HEK293 (cell line): Measurements from ENCODE around the gene TSPO2.
A peak's percentile ranks its signal among the peaks of the same experiment; 100 is the strongest.

Experiments
- GLIS1 ChIP-seq: fragments of 450-650 bp; formaldehyde crosslinking; IDR thresholded peaks from 2 replicates; pipeline ENCODE4 v1.5.1; 2016; ENCODE audit warnings: missing biosample characterization, missing genetic modification characterization
- GLIS2 ChIP-seq: fragments of 450-650 bp; formaldehyde crosslinking; IDR thresholded peaks from 2 replicates; pipeline ENCODE4 v1.5.1; 2016; ENCODE audit warnings: missing biosample characterization, missing genetic modification characterization
- KLF9 ChIP-seq: fragments of 450-650 bp; formaldehyde crosslinking; IDR thresholded peaks from 2 replicates; pipeline ENCODE4 v1.5.1; 2016; ENCODE audit warnings: missing biosample characterization, missing genetic modification characterization, low read depth
- MEIS1 ChIP-seq: sonication (generic); formaldehyde crosslinking; IDR thresholded peaks from 2 replicates; pipeline ENCODE4 v1.8.1; 2022; ENCODE audit warnings: missing genetic modification reagents, mild to moderate bottlenecking, borderline replicate concordance
- MZF1 ChIP-seq: fragments of 450-650 bp; formaldehyde crosslinking; IDR thresholded peaks from 2 replicates; pipeline ENCODE4 v1.5.1; 2017; ENCODE audit warnings: missing biosample characterization, missing genetic modification characterization, borderline replicate concordance
- OSR2 ChIP-seq: fragments of 450-650 bp; formaldehyde crosslinking; IDR thresholded peaks from 2 replicates; pipeline ENCODE4 v1.5.1; 2016; ENCODE audit warnings: missing biosample characterization, missing genetic modification characterization
- RBAK ChIP-seq: fragments of 450-650 bp; formaldehyde crosslinking; IDR thresholded peaks from 2 replicates; pipeline ENCODE4 v1.5.1; 2016; ENCODE audit warnings: missing biosample characterization, missing genetic modification characterization
- SP3 ChIP-seq: fragments of 450-650 bp; formaldehyde crosslinking; IDR thresholded peaks from 2 replicates; pipeline ENCODE4 v1.5.1; 2016; ENCODE audit warnings: missing biosample characterization, missing genetic modification characterization
- TCF7L2 ChIP-seq: IDR thresholded peaks from 2 replicates; pipeline ENCODE4 v1.6.1; 2011; ENCODE audit warnings: low read depth, mild to moderate bottlenecking, inconsistent platforms, low read length, moderate library complexity, borderline replicate concordance
- WT1 ChIP-seq: fragments of 450-650 bp; formaldehyde crosslinking; IDR thresholded peaks from 2 replicates; pipeline ENCODE4 v1.5.1; 2016; ENCODE audit warnings: missing biosample characterization, missing genetic modification characterization
- YY1 ChIP-seq: fragments of 450-650 bp; formaldehyde crosslinking; IDR thresholded peaks from 2 replicates; pipeline ENCODE4 v1.5.1; 2018; ENCODE audit warnings: missing biosample characterization, missing genetic modification characterization
- ZBTB20 ChIP-seq: fragments of 450-650 bp; formaldehyde crosslinking; IDR thresholded peaks from 2 replicates; pipeline ENCODE4 v1.5.1; 2016; ENCODE audit warnings: missing biosample characterization, missing genetic modification characterization
- ZBTB48 ChIP-seq: fragments of 450-650 bp; formaldehyde crosslinking; IDR thresholded peaks from 2 replicates; pipeline ENCODE4 v1.5.1; 2016; ENCODE audit warnings: missing biosample characterization, missing genetic modification characterization
- ZEB2 ChIP-seq: fragments of 450-650 bp; formaldehyde crosslinking; IDR thresholded peaks from 2 replicates; pipeline ENCODE4 v1.5.1; 2016; ENCODE audit warnings: missing biosample characterization, missing genetic modification characterization
- ZFP41 ChIP-seq: fragments of 450-650 bp; formaldehyde crosslinking; IDR thresholded peaks from 2 replicates; pipeline ENCODE4 v1.5.1; 2016; ENCODE audit warnings: missing biosample characterization, missing genetic modification characterization, borderline replicate concordance
- ZNF10 ChIP-seq: fragments of 450-650 bp; formaldehyde crosslinking; IDR thresholded peaks from 2 replicates; pipeline ENCODE4 v1.5.1; 2017; ENCODE audit warnings: missing biosample characterization, missing genetic modification characterization
- ZNF132 ChIP-seq: fragments of 450-650 bp; formaldehyde crosslinking; IDR thresholded peaks from 2 replicates; pipeline ENCODE4 v1.5.1; 2017; ENCODE audit warnings: missing biosample characterization, missing genetic modification characterization, borderline replicate concordance
- ZNF211 ChIP-seq: fragments of 450-650 bp; formaldehyde crosslinking; IDR thresholded peaks from 2 replicates; pipeline ENCODE4 v1.5.1; 2016; ENCODE audit warnings: low read depth, missing biosample characterization, missing genetic modification characterization
- ZNF324 ChIP-seq: fragments of 450-650 bp; formaldehyde crosslinking; IDR thresholded peaks from 2 replicates; pipeline ENCODE4 v1.5.1; 2016; ENCODE audit warnings: missing biosample characterization, missing genetic modification characterization
- ZNF350 ChIP-seq: fragments of 450-650 bp; formaldehyde crosslinking; IDR thresholded peaks from 2 replicates; pipeline ENCODE4 v1.5.0; 2017; ENCODE audit warnings: missing biosample characterization, mild to moderate bottlenecking, missing genetic modification characterization
- ZNF426 ChIP-seq: fragments of 450-650 bp; formaldehyde crosslinking; IDR thresholded peaks from 2 replicates; pipeline ENCODE4 v1.5.1; 2017; ENCODE audit warnings: missing biosample characterization, missing genetic modification characterization, mild to moderate bottlenecking, inconsistent platforms, moderate library complexity
- ZNF473 ChIP-seq: fragments of 450-650 bp; formaldehyde crosslinking; IDR thresholded peaks from 2 replicates; pipeline ENCODE4 v1.5.1; 2017; ENCODE audit warnings: missing biosample characterization, missing genetic modification characterization
- ZNF561 ChIP-seq: fragments of 450-650 bp; IDR thresholded peaks from 2 replicates; pipeline ENCODE4 v1.5.1; 2018; ENCODE audit warnings: missing biosample characterization, missing genetic modification characterization, borderline replicate concordance
- ZNF571 ChIP-seq: fragments of 450-650 bp; formaldehyde crosslinking; IDR thresholded peaks from 2 replicates; pipeline ENCODE4 v1.5.0; 2017; ENCODE audit warnings: missing biosample characterization, missing genetic modification characterization
- ZNF600 ChIP-seq: fragments of 450-650 bp; formaldehyde crosslinking; IDR thresholded peaks from 2 replicates; pipeline ENCODE4 v1.5.1; 2016; ENCODE audit warnings: missing biosample characterization, missing genetic modification characterization
- ZNF623 ChIP-seq: fragments of 450-650 bp; formaldehyde crosslinking; IDR thresholded peaks from 2 replicates; pipeline ENCODE4 v1.5.1; 2016; ENCODE audit warnings: missing biosample characterization, missing genetic modification characterization
- ZNF624 ChIP-seq: fragments of 450-650 bp; formaldehyde crosslinking; IDR thresholded peaks from 2 replicates; pipeline ENCODE4 v1.5.1; 2017; ENCODE audit warnings: missing biosample characterization, missing genetic modification characterization
- ZNF792 ChIP-seq: fragments of 450-650 bp; formaldehyde crosslinking; IDR thresholded peaks from 2 replicates; pipeline ENCODE4 v1.5.1; 2016; ENCODE audit warnings: missing biosample characterization, missing genetic modification characterization
- TF ChIP-seq, protein P1 (sequence below): fragments of 450-650 bp; formaldehyde crosslinking; IDR thresholded peaks from 2 replicates; pipeline ENCODE4 v1.5.1; 2017; ENCODE audit warnings: missing biosample characterization, missing genetic modification characterization
- TF ChIP-seq, protein P2 (sequence below): fragments of 450-650 bp; formaldehyde crosslinking; IDR thresholded peaks from 2 replicates; pipeline ENCODE4 v1.5.1; 2017; ENCODE audit warnings: missing biosample characterization, missing genetic modification characterization
- TF ChIP-seq, protein P3 (sequence below): fragments of 450-650 bp; formaldehyde crosslinking; IDR thresholded peaks from 2 replicates; pipeline ENCODE4 v1.5.1; 2016; ENCODE audit warnings: missing biosample characterization, missing genetic modification characterization, low read depth
- TF ChIP-seq, protein P4 (sequence below): fragments of 450-650 bp; formaldehyde crosslinking; IDR thresholded peaks from 2 replicates; pipeline ENCODE4 v1.5.1; 2016; ENCODE audit warnings: missing biosample characterization, missing genetic modification characterization, borderline replicate concordance
- TF ChIP-seq, protein P5 (sequence below): fragments of 450-650 bp; IDR thresholded peaks from 2 replicates; pipeline ENCODE4 v1.5.1; 2018; ENCODE audit warnings: missing biosample characterization, mild to moderate bottlenecking, missing genetic modification characterization

Gene TSPO2

DNA sequence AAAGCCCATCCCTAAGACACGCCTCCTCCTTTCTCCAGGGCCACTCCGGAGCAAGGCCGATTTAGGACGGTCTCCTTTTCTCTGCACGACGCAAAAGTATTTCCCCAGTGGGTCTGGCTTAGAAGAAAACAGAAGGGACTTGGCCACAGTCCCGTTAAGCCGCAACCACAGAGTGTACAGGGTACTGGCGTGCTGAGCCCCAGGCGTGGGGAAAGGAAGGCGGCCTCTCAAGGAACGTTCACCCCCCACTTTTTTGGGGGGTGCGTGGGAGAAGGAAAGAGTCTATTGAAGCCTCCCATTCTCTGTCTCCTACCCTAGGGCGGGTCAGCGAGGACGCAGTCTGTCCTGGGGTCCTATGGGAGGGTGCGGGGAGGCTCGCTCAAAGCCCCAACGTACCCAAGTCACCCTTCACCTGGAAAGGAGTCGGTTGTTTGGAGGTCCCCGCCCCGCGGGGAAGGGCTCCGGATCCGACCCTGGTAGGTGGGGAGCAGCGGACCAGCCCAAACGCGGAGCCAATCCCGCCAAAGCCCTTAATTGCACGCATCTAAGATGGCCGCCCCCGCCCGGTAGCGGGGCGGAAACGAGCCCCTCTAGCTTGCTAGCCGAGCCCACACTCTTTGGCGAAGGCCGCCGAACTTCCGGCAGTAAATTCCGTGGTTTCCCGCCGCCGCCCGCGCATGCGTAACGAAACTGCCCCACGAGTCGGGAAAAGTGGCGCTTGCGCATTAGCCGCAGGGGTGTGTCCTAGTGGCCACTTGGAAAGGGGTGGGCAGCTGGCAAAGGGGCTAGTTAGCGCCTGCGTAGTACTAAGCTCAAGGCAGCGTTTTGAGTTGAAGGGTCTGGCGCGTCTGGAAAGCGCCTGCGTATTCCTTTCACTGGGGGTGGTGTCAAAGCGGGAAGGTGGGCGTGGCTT is 29.9 kb downstream of the TSPO2 start, which contains the start of gene OARD1 (continued):
- peak; percentile 88 for TF ChIP-seq ZBTB20 (tag by site-specific recombination)
- TF ChIP-seq ZNF350 (tag by site-specific recombination): no peak
- TF ChIP-seq, protein P1, sequence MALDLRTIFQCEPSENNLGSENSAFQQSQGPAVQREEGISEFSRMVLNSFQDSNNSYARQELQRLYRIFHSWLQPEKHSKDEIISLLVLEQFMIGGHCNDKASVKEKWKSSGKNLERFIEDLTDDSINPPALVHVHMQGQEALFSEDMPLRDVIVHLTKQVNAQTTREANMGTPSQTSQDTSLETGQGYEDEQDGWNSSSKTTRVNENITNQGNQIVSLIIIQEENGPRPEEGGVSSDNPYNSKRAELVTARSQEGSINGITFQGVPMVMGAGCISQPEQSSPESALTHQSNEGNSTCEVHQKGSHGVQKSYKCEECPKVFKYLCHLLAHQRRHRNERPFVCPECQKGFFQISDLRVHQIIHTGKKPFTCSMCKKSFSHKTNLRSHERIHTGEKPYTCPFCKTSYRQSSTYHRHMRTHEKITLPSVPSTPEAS (tag by site-specific recombination): no peak
- TF ChIP-seq SP3 (tag by site-specific recombination): peak; percentile 92
- TF ChIP-seq ZNF473 (tag by site-specific recombination): no peak
- TF ChIP-seq KLF9 (tag by site-specific recombination): peak; percentile 98
- 0 out of 2 replicates have a peak, but pooled peaks have one; percentile 16 for TF ChIP-seq GLIS1 (tag by site-specific recombination)
- no peak for TF ChIP-seq ZNF211
- 0 out of 2 replicates have a peak, but pooled peaks have one; percentile 33 for TF ChIP-seq ZBTB48
- no peak for TF ChIP-seq ZNF132 (tag by site-specific recombination)
- no peak for TF ChIP-seq RBAK (tag by site-specific recombination)
- TF ChIP-seq, protein P2, sequence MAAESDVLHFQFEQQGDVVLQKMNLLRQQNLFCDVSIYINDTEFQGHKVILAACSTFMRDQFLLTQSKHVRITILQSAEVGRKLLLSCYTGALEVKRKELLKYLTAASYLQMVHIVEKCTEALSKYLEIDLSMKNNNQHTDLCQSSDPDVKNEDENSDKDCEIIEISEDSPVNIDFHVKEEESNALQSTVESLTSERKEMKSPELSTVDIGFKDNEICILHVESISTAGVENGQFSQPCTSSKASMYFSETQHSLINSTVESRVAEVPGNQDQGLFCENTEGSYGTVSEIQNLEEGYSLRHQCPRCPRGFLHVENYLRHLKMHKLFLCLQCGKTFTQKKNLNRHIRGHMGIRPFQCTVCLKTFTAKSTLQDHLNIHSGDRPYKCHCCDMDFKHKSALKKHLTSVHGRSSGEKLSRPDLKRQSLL (tag by site-specific recombination): no peak; the same call in 1 of the 2 replicates
- no peak for TF ChIP-seq ZNF571 (tag by site-specific recombination)
- peak; percentile 86 for TF ChIP-seq ZNF10
- TF ChIP-seq ZNF324 (tag by site-specific recombination): peak; percentile 84; the same call in 1 of the 2 replicates
- peak; percentile 60 for TF ChIP-seq GLIS2 (tag by site-specific recombination)
- peak; percentile 55; the same call in 1 of the 2 replicates for TF ChIP-seq MZF1 (tag by site-specific recombination)
- TF ChIP-seq, protein P3, sequence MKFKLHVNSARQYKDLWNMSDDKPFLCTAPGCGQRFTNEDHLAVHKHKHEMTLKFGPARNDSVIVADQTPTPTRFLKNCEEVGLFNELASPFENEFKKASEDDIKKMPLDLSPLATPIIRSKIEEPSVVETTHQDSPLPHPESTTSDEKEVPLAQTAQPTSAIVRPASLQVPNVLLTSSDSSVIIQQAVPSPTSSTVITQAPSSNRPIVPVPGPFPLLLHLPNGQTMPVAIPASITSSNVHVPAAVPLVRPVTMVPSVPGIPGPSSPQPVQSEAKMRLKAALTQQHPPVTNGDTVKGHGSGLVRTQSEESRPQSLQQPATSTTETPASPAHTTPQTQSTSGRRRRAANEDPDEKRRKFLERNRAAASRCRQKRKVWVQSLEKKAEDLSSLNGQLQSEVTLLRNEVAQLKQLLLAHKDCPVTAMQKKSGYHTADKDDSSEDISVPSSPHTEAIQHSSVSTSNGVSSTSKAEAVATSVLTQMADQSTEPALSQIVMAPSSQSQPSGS (tag by site-specific recombination): no peak
- TF ChIP-seq, protein P4, sequence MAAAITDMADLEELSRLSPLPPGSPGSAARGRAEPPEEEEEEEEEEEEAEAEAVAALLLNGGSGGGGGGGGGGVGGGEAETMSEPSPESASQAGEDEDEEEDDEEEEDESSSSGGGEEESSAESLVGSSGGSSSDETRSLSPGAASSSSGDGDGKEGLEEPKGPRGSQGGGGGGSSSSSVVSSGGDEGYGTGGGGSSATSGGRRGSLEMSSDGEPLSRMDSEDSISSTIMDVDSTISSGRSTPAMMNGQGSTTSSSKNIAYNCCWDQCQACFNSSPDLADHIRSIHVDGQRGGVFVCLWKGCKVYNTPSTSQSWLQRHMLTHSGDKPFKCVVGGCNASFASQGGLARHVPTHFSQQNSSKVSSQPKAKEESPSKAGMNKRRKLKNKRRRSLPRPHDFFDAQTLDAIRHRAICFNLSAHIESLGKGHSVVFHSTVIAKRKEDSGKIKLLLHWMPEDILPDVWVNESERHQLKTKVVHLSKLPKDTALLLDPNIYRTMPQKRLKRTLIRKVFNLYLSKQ (tag by site-specific recombination): no peak
- peak; percentile 97 for TF ChIP-seq ZEB2 (tag by site-specific recombination)
- no peak for TF ChIP-seq ZNF426 (tag by site-specific recombination)
- TF ChIP-seq ZNF624 (tag by site-specific recombination): no peak
- TF ChIP-seq ZFP41 (tag by site-specific recombination): no peak
- no peak for TF ChIP-seq OSR2 (tag by site-specific recombination)
- TF ChIP-seq MEIS1 (CRISPR knock-in tag): no peak
- TF ChIP-seq WT1 (tag by site-specific recombination): peak; percentile 54; the same call in 1 of the 2 replicates
- TF ChIP-seq YY1 (tag by site-specific recombination): peak; percentile 79
- peak; percentile 85 for TF ChIP-seq ZNF600
- TF ChIP-seq TCF7L2: no peak
- no peak; the same call in 1 of the 2 replicates for TF ChIP-seq ZNF561 (tag by site-specific recombination)
- TF ChIP-seq, protein P5, sequence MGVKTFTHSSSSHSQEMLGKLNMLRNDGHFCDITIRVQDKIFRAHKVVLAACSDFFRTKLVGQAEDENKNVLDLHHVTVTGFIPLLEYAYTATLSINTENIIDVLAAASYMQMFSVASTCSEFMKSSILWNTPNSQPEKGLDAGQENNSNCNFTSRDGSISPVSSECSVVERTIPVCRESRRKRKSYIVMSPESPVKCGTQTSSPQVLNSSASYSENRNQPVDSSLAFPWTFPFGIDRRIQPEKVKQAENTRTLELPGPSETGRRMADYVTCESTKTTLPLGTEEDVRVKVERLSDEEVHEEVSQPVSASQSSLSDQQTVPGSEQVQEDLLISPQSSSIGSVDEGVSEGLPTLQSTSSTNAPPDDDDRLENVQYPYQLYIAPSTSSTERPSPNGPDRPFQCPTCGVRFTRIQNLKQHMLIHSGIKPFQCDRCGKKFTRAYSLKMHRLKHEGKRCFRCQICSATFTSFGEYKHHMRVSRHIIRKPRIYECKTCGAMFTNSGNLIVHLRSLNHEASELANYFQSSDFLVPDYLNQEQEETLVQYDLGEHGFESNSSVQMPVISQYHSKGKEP (tag by site-specific recombination): no peak
- no peak for TF ChIP-seq ZNF792 (tag by site-specific recombination)
- no peak for TF ChIP-seq ZNF623 (tag by site-specific recombination)
